HepG2 (cell line): ENCODE data around the gene GJA10. TPM values are rescaled to one million over a fixed set of nuclear protein-coding genes. Genes with fewer than 3 reads are reported as not detected.
"Not testable (repeated sequence)": the region's sequence is repeated elsewhere in the genome, so short reads cannot be mapped to it uniquely, and the experiment has no call there.

Experiments used
- ATAC-seq: fragments of 200-7000 bp; cut with Tn5 transposase; 3 replicates; pipeline ENCODE4 v1.9.1; 2020; ENCODE audit warnings: mild to moderate bottlenecking, moderate library complexity
- BruUV-seq: library from RNA; stranded (reverse); fragments of 400-500 nt; replicated peaks from 2 replicates; lab custom pipeline; 2021; lab: Mats Ljungman, UMichigan
- CTCF ChIA-PET: fragments of 300-600 bp; formaldehyde crosslinking; extraction: SDS; loops from one replicate; lab custom pipeline; 2021; ENCODE audit warnings: low total read pairs, inconsistent platforms, low intra/inter-chr PET ratio; lab: Yijun Ruan, JAX
- POLR2A ChIA-PET: fragments of 350-600 bp; sonication (Branson Sonifier 250); formaldehyde crosslinking; loops from one replicate; lab custom pipeline; 2020; ENCODE audit warnings: antibody characterized with exemption, inconsistent platforms; lab: Yijun Ruan, JAX
- DNase-seq: peaks from one replicate; pipeline ENCODE4 v3.0.0-alpha.2; 2015; ENCODE audit warnings: low spot score
- FAIRE-seq: peaks from 3 replicates; lab custom pipeline; 2011; peaks lifted over from hg19 to GRCh38; lab: Jason Lieb, UNC
- H2AFZ ChIP-seq: one replicate; pipeline ENCODE4 v1.6.1; 2011; ENCODE audit warnings: low read length, inconsistent platforms
- H3K27ac ChIP-seq: fragments of 300-600 bp; 3 replicates; pipeline ENCODE4 v1.8.0; 2011; ENCODE audit warnings: mixed run types, mild to moderate bottlenecking, mixed read lengths, low read length, inconsistent platforms; ENCODE audit not compliant: insufficient read depth; ENCODE audit errors: extremely low read length
- H3K27me3 ChIP-seq, 2 experiments: fragments of 200-600 bp in 1 of 2; 2 replicates in 1 of 2; 3 replicates in 1 of 2; pipeline versions ENCODE4 v1.6.0 to v1.8.0; 2011; ENCODE audit warnings: low read length in 2 of 2, mild to moderate bottlenecking in 2 of 2, moderate library complexity in 2 of 2, inconsistent platforms in 1 of 2; ENCODE audit not compliant: insufficient read depth in 2 of 2, control insufficient read depth in 1 of 2
- H3K36me3 ChIP-seq, 2 experiments: fragments of 200-600 bp in 1 of 2; replicated peaks in 1 of 2; 2 replicates in 1 of 2; 3 replicates in 1 of 2; pipeline versions ENCODE4 v1.5.1 to v1.8.0; 2011; ENCODE audit warnings: low read length in 2 of 2, inconsistent platforms in 1 of 2; ENCODE audit not compliant: insufficient read depth in 2 of 2, control insufficient read depth in 1 of 2
- H3K4me1 ChIP-seq: 2 replicates; pipeline ENCODE4 v1.5.1; 2012; ENCODE audit warnings: low read length, inconsistent platforms; ENCODE audit not compliant: insufficient read depth
- H3K4me2 ChIP-seq: 2 replicates; pipeline ENCODE4 v1.6.0; 2011; ENCODE audit warnings: low read depth, low read length, inconsistent platforms
- H3K4me3 ChIP-seq, 3 experiments: fragments of 200-600 bp in 1 of 3; sonication (generic), shearing (Covaris generic) in 1 of 3; replicated peaks in 1 of 3; 2 replicates each; pipeline ENCODE4 v1.5.1; 2011 to 2016; ENCODE audit warnings: low read length in 3 of 3, inconsistent platforms in 2 of 3, low read depth in 2 of 3, mild to moderate bottlenecking in 2 of 3, control low read depth in 1 of 3, mixed read lengths in 1 of 3; ENCODE audit not compliant: insufficient read depth in 1 of 3
- H3K79me2 ChIP-seq: one replicate; pipeline ENCODE4 v1.6.1; 2011; ENCODE audit warnings: low read length, inconsistent platforms; ENCODE audit not compliant: insufficient read depth
- H3K9ac ChIP-seq: 2 replicates; pipeline ENCODE4 v1.6.0; 2011; ENCODE audit warnings: mild to moderate bottlenecking, low read depth, low read length, inconsistent platforms; ENCODE audit not compliant: insufficient read depth
- H3K9me3 ChIP-seq: 2 replicates; pipeline ENCODE4 v1.5.1; 2012; ENCODE audit warnings: mild to moderate bottlenecking, low read length
- H4K20me1 ChIP-seq: 2 replicates; pipeline ENCODE4 v1.6.0; 2011; ENCODE audit warnings: inconsistent platforms, mild to moderate bottlenecking, low read length, moderate library complexity; ENCODE audit not compliant: insufficient read depth
- CAMTA2 ChIP-seq: sonication (generic); formaldehyde crosslinking; IDR thresholded peaks from 2 replicates; pipeline ENCODE4 v1.4.0; 2020; ENCODE audit warnings: mild to moderate bottlenecking, missing genetic modification reagents, borderline replicate concordance
- CEBPB ChIP-seq: IDR thresholded peaks from 2 replicates; pipeline ENCODE4 v1.6.1; 2011; ENCODE audit warnings: low read depth, low read length, improper control_type of control experiment, borderline replicate concordance
- DR1 ChIP-seq: sonication (generic); formaldehyde crosslinking; IDR thresholded peaks from 2 replicates; pipeline ENCODE4 v1.8.0; 2021; ENCODE audit warnings: mild to moderate bottlenecking, missing genetic modification reagents, inconsistent platforms
- LRRFIP1 ChIP-seq: sonication (generic); formaldehyde crosslinking; conservative IDR thresholded peaks from 2 replicates; pipeline ENCODE4 v1.4.0; 2020; ENCODE audit warnings: missing genetic modification reagents
- PRDM15 ChIP-seq: sonication (generic); formaldehyde crosslinking; IDR thresholded peaks from 2 replicates; pipeline ENCODE4 v1.4.0; 2020; ENCODE audit warnings: missing genetic modification reagents
- SNAI1 ChIP-seq: sonication (generic); formaldehyde crosslinking; IDR thresholded peaks from 2 replicates; pipeline ENCODE4 v1.5.0; 2020; ENCODE audit warnings: mild to moderate bottlenecking, missing genetic modification reagents, borderline replicate concordance
- ZFP82 ChIP-seq: sonication (generic); formaldehyde crosslinking; IDR thresholded peaks from 2 replicates; pipeline ENCODE4 v1.5.1; 2020; ENCODE audit warnings: mild to moderate bottlenecking, missing genetic modification reagents, borderline replicate concordance
- ZNF550 ChIP-seq: sonication (generic); formaldehyde crosslinking; IDR thresholded peaks from 2 replicates; pipeline ENCODE4 v1.4.0; 2020; ENCODE audit warnings: mild to moderate bottlenecking, missing genetic modification reagents, borderline replicate concordance
- WGBS: methylation state at CpG from one replicate; pipeline ENCODE4 v1.1.6; 2017; ENCODE audit warnings: low lambda C conversion rate; 5-methylcytosine and 5-hydroxymethylcytosine counted together
- in situ Hi-C: cut with HindIII; loops from 2 replicates; pipeline ENCODE4 v1.10.0; 2017; ENCODE audit warnings: low pct_unique_long_range_greater_than_20kb; ENCODE audit not compliant: extremely low pct_ligation_motif_present
- intact Hi-C: fragments of 100-400 bp; cut with micrococcal nuclease; formaldehyde crosslinking; loops from one replicate; pipeline ENCODE4 v1.10.0; 2022; ENCODE audit not compliant: unreplicated experiment
- polyA plus RNA-seq, 8 experiments: library from polyadenylated mRNA; depleted of rRNA in 3 of 8; stranded (reverse) in 7 of 8; unstranded in 1 of 8; fragments of >200 nt; fragmentation: Illumina TruSeq in 4 of 8; extraction: Trizol in 4 of 8; gene quantifications; 2 replicates each; pipeline versions ENCODE4 v1.2.1 to v1.2.3, GENCODE V29; 2011 to 2016; ENCODE audit warnings: low read depth in 4 of 8, missing spikeins in 1 of 8, mixed read lengths in 1 of 8; ENCODE audit not compliant: insufficient read depth in 1 of 8
- total RNA-seq, 5 experiments: library from RNA; depleted of rRNA; stranded (reverse); fragments of >200 nt; fragmentation: Illumina TruSeq; extraction: Trizol; gene quantifications; 2 replicates each; pipeline ENCODE4 v1.2.3, GENCODE V29; 2016; ENCODE audit warnings: low read depth in 1 of 5

Gene GJA10
- total and polyA plus RNA-seq, 2 of the 13 experiments (the other 11 are each of a cell fraction or from before 2014, with no cell fraction given): not detected

- H3K9ac ChIP-seq, H3K27ac ChIP-seq, H2AFZ ChIP-seq, intact Hi-C loops, FAIRE-seq, ATAC-seq, H3K9me3 ChIP-seq, H3K27me3 ChIP-seq, H4K20me1 ChIP-seq, BruUV-seq, CTCF ChIA-PET, POLR2A ChIA-PET, in situ Hi-C loops, H3K4me1 ChIP-seq, H3K79me2 ChIP-seq, DNase-seq, H3K4me3 ChIP-seq, H3K4me2 ChIP-seq: not testable (repeated sequence)
- TF ChIP-seq CEBPB: peak; percentile 53; the same call in 1 of the 2 replicates
- H3K36me3 ChIP-seq: peaks cover 0 to 12% of the 10 kb centered on the region in 2 experiments; a peak in 3 of 5 replicates
- WGBS: 91% methylated on average over 5 of the region's 5 CpGs
Measured at GRCh38 chr6:89847513-89847912, 46.8 kb upstream of the GJA10 start.

GRCh38 chr6:89853068-89853467, 41.2 kb upstream of the GJA10 start:
- Histone ChIP-seq H3K9ac (no peak overlapping the region), H3K4me3 (no peak overlapping the region), H3K27me3 (no peaks in the 10 kb centered on the region), H3K4me2 (no peak overlapping the region), H4K20me1 (no peaks in the 10 kb centered on the region), H2AFZ (no peak overlapping the region), H3K36me3 (peaks cover 2 to 33% of the 10 kb centered on the region in 2 experiments; a peak in 3 of 5 replicates), H3K27ac (no peak overlapping the region), H3K4me1 (no peaks in the 10 kb centered on the region)
- FAIRE-seq: no peak
- BruUV-seq: no TSS peak
- in situ Hi-C loops: no loop called here
- no peak for DNase-seq
- ChIA-PET CTCF (no interaction called here), POLR2A (no interaction called here)
- TF ChIP-seq SNAI1 (CRISPR knock-in tag): no peak
- no peak for TF ChIP-seq PRDM15 (CRISPR knock-in tag)
- no peak for TF ChIP-seq LRRFIP1 (CRISPR knock-in tag)
- no peak for TF ChIP-seq ZFP82 (CRISPR knock-in tag)
- TF ChIP-seq CAMTA2 (CRISPR knock-in tag): no peak
- no peak for TF ChIP-seq DR1 (CRISPR knock-in tag)
- TF ChIP-seq ZNF550 (CRISPR knock-in tag): no peak
- TF ChIP-seq, all 625 proteins: peak for 0
- Histone ChIP-seq H3K9me3 (no peaks in the 10 kb centered on the region), H3K79me2 (no peaks in the 10 kb centered on the region)
- intact Hi-C loops: no loop called here
- no peak for ATAC-seq
- WGBS: 100% methylated on average over 1 of the region's 1 CpG
